K562 (cell line): ENCODE data around the gene ZNF593OS. TPM values are rescaled to one million over a fixed set of nuclear protein-coding genes. Genes with fewer than 3 reads are reported as not detected.
A peak's percentile ranks its signal among the peaks of the same experiment; 100 is the strongest.

Experiments used
- AFF4 ChIP-seq: sonication (generic); formaldehyde crosslinking; IDR thresholded peaks from 2 replicates; pipeline ENCODE4 v1.8.0; 2023; ENCODE audit warnings: mild to moderate bottlenecking, missing genetic modification reagents
- DACH1 ChIP-seq: fragments of 450-650 bp; IDR thresholded peaks from 2 replicates; pipeline ENCODE4 v1.6.1; 2018; ENCODE audit not compliant: partially characterized antibody
- FOSL1 ChIP-seq: fragments of 200-800 bp; sonication (Bioruptor generic); conservative IDR thresholded peaks from 2 replicates; pipeline ENCODE4 v1.6.1; 2016; ENCODE audit warnings: missing genetic modification characterization, missing compliant biosample characterization
- HDGF ChIP-seq: fragments of 450-650 bp; IDR thresholded peaks from 2 replicates; pipeline ENCODE4 v1.6.1; 2016
- HNRNPL ChIP-seq: fragments of 200-400 bp; formaldehyde crosslinking; IDR thresholded peaks from 2 replicates; pipeline ENCODE4 v1.6.1; 2017; ENCODE audit warnings: low read depth, mild to moderate bottlenecking, low read length
- ID3 ChIP-seq, 2 experiments: fragments of 250-450 bp in 1 of 2; fragments of 450-650 bp in 1 of 2; sonication (Bioruptor Pico) in 1 of 2; IDR thresholded peaks; 2 replicates each; pipeline versions ENCODE4 v1.6.1 to v1.8.0; 2016 to 2021; ENCODE audit warnings: mild to moderate bottlenecking in 2 of 2, moderate library complexity in 2 of 2, missing compliant biosample characterization in 1 of 2, missing genetic modification characterization in 1 of 2
- NELFE ChIP-seq: IDR thresholded peaks from 2 replicates; pipeline ENCODE4 v1.6.1; 2011; ENCODE audit warnings: mild to moderate bottlenecking; ENCODE audit not compliant: insufficient read depth, insufficient read length
- PATZ1 ChIP-seq: fragments of 250-450 bp; sonication (Bioruptor Pico); IDR thresholded peaks from 2 replicates; pipeline ENCODE4 v1.5.0; 2020; ENCODE audit warnings: mild to moderate bottlenecking, borderline replicate concordance
- PURB ChIP-seq: sonication (generic); formaldehyde crosslinking; IDR thresholded peaks from 2 replicates; pipeline ENCODE4 v1.9.0; 2021; ENCODE audit warnings: low read depth, mild to moderate bottlenecking, missing genetic modification reagents
- STAG1 ChIP-seq: sonication (generic); formaldehyde crosslinking; IDR thresholded peaks from 2 replicates; pipeline ENCODE4 v1.5.0; 2020; ENCODE audit warnings: missing genetic modification reagents, borderline replicate concordance
- THRA ChIP-seq: fragments of 450-650 bp; IDR thresholded peaks from 2 replicates; pipeline ENCODE4 v1.6.1; 2017; ENCODE audit warnings: mild to moderate bottlenecking, moderate library complexity
- WHSC1 ChIP-seq: IDR thresholded peaks from one replicate; pipeline ENCODE4 v1.6.1; 2012; ENCODE audit warnings: low read length, control low read depth, inconsistent platforms
- YBX1 ChIP-seq: fragments of 450-650 bp; IDR thresholded peaks from 2 replicates; pipeline ENCODE4 v1.7.1; 2016; ENCODE audit warnings: mild to moderate bottlenecking
- ZBTB1 ChIP-seq: sonication (generic); formaldehyde crosslinking; IDR thresholded peaks from 2 replicates; pipeline ENCODE4 v1.8.1; 2023; ENCODE audit warnings: missing genetic modification reagents, low read depth, mild to moderate bottlenecking, borderline replicate concordance
- ZNF24 ChIP-seq: fragments of 450-650 bp; IDR thresholded peaks from 2 replicates; pipeline ENCODE4 v1.6.1; 2016
- ZNF436 ChIP-seq: fragments of 250-450, 450-650 bp; sonication (Bioruptor Pico); formaldehyde crosslinking; IDR thresholded peaks from 2 replicates; pipeline ENCODE4 v1.7.0; 2020; ENCODE audit warnings: mild to moderate bottlenecking
- ZNF668 ChIP-seq: fragments of 250-450 bp; sonication (Bioruptor Pico); IDR thresholded peaks from 2 replicates; pipeline ENCODE4 v1.8.0; 2022; ENCODE audit warnings: mild to moderate bottlenecking, inconsistent platforms
- polyA plus RNA-seq, 8 experiments: library from polyadenylated mRNA; depleted of rRNA in 4 of 8; stranded (reverse) in 5 of 8; unstranded in 3 of 8; fragments of >200 nt; fragmentation: Nextera tagmentation in 2 of 8; fragmentation: Illumina TruSeq in 1 of 8; extraction: Ambion mirVana in 2 of 8; extraction: Trizol in 1 of 8; gene quantifications; 2 replicates each; pipeline versions ENCODE4 v1.2.1 to v1.2.3, GENCODE V29; 2011 to 2014; ENCODE audit warnings: inconsistent platforms in 1 of 8, missing spikeins in 1 of 8
- total RNA-seq, 7 experiments: library from RNA; depleted of rRNA in 6 of 7; stranded (reverse); fragments of >200 nt in 6 of 7; fragmentation: Illumina TruSeq in 2 of 7; extraction: Trizol in 2 of 7; gene quantifications; 2 replicates each; pipeline versions ENCODE4 v1.2.1 to v1.2.3, GENCODE V29; 2011 to 2021; ENCODE audit warnings: low replicate concordance in 1 of 7

ZNF593OS gene
- total and polyA plus RNA-seq, 9 of the 15 experiments (the other 6 are each of a cell fraction or from before 2014, with no cell fraction given) = 0.24 to 0.27 TPM; not detected in 7

- TF ChIP-seq ZNF436 = no peak
- TF ChIP-seq HNRNPL = peak; percentile 94
- no peak for TF ChIP-seq ZNF668
- no peak for TF ChIP-seq HDGF
- TF ChIP-seq ID3 (CRISPR knock-in tag; IDR thresholded peaks at IDR 0.05) = no peak
- TF ChIP-seq ID3 (tag; IDR thresholded peaks at IDR 0.05) = peak; percentile 70
- no peak for TF ChIP-seq STAG1 (CRISPR knock-in tag)
- no peak for TF ChIP-seq WHSC1
- peak; percentile 78 for TF ChIP-seq ZBTB1 (CRISPR knock-in tag)
- no peak for TF ChIP-seq NELFE
- TF ChIP-seq ZNF24 = peak; percentile 53; the same call in 1 of the 2 replicates
- no peak for TF ChIP-seq YBX1
- TF ChIP-seq AFF4 (CRISPR knock-in tag) = 0 out of 2 replicates have a peak, but pooled peaks have one; percentile 20
- TF ChIP-seq DACH1 = no peak
- TF ChIP-seq FOSL1 (tag) = peak; percentile 66
- TF ChIP-seq PURB = 0 out of 2 replicates have a peak, but pooled peaks have one; percentile 19
- TF ChIP-seq PATZ1 = no peak
- no peak for TF ChIP-seq THRA
Measured at GRCh38 chr1:26161415-26162219, 10.0 kb downstream of the ZNF593OS start (continued).
